MCF 10A (cell line): ENCODE measurements around the gene SFI1. TPM values are rescaled to one million over a fixed set of nuclear protein-coding genes. Genes with fewer than 3 reads are reported as not detected.

Experiments used
- Bru-seq: library from RNA; stranded (reverse); fragments of 400-500 nt; gene quantifications from one replicate; lab custom pipeline; 2021; lab: Mats Ljungman, UMichigan
- BruChase-seq, 2 experiments: library from RNA; stranded (reverse); fragments of 400-500 nt; gene quantifications; one replicate each; lab custom pipeline; 2021; lab: Mats Ljungman, UMichigan
- BruUV-seq: library from RNA; stranded (reverse); fragments of 400-500 nt; replicated peaks from 2 replicates; lab custom pipeline; 2021; lab: Mats Ljungman, UMichigan
- CTCF ChIA-PET: fragments of 300-600 bp; sonication (Branson Sonifier 250); formaldehyde crosslinking; extraction: SDS; loops from one replicate; lab custom pipeline; 2021; ENCODE audit warnings: antibody characterized with exemption, inconsistent platforms; lab: Yijun Ruan, JAX
- POLR2A ChIA-PET: fragments of 300-600, 350-650 bp; sonication (Branson Sonifier 250); formaldehyde crosslinking; extraction: SDS; loops from one replicate; lab custom pipeline; 2020; ENCODE audit warnings: antibody characterized with exemption, inconsistent platforms; lab: Yijun Ruan, JAX
- DNase-seq: peaks from one replicate; pipeline ENCODE4 v3.0.0-alpha.2; 2018; ENCODE audit not compliant: unreplicated experiment
- H3K27ac Mint-ChIP-seq: one replicate; pipeline ENCODE4 v1.8.0; 2022; ENCODE audit warnings: mild to moderate bottlenecking, low read depth, mixed read lengths; ENCODE audit not compliant: unreplicated experiment
- H3K27me3 Mint-ChIP-seq: one replicate; pipeline ENCODE4 v1.8.0; 2022; ENCODE audit warnings: mixed read lengths; ENCODE audit not compliant: insufficient read depth, unreplicated experiment
- H3K36me3 Mint-ChIP-seq: one replicate; pipeline ENCODE4 v1.8.0; 2022; ENCODE audit warnings: mild to moderate bottlenecking, moderate library complexity, mixed read lengths; ENCODE audit not compliant: insufficient read depth, unreplicated experiment
- H3K4me1 Mint-ChIP-seq: one replicate; pipeline ENCODE4 v1.8.0; 2022; ENCODE audit warnings: mixed read lengths; ENCODE audit not compliant: insufficient read depth, unreplicated experiment
- H3K4me3 Mint-ChIP-seq: one replicate; pipeline ENCODE4 v1.8.0; 2022; ENCODE audit warnings: mild to moderate bottlenecking, moderate library complexity, mixed read lengths; ENCODE audit not compliant: unreplicated experiment
- H3K9me3 Mint-ChIP-seq: one replicate; pipeline ENCODE4 v1.8.0; 2022; ENCODE audit warnings: mixed read lengths; ENCODE audit not compliant: unreplicated experiment
- CTCF ChIP-seq: fragments of 200-600 bp; IDR thresholded peaks from one replicate; pipeline ENCODE4 v1.8.0; 2022; ENCODE audit warnings: antibody characterized with exemption, mild to moderate bottlenecking; ENCODE audit not compliant: unreplicated experiment
- intact Hi-C: fragments of 100-400 bp; cut with micrococcal nuclease; formaldehyde crosslinking; loops from 2 replicates; pipeline ENCODE4 v1.14.1; 2022
- long read RNA-seq: library from polyadenylated mRNA; stranded (forward); transcript quantifications from one replicate; pipeline ENCODE4 v2.0.0, GENCODE V29; 2022
- total RNA-seq: library from RNA; stranded (reverse); gene quantifications from 2 replicates; pipeline ENCODE4 v1.2.3, GENCODE V29; 2022

The SFI1 gene, protein sequence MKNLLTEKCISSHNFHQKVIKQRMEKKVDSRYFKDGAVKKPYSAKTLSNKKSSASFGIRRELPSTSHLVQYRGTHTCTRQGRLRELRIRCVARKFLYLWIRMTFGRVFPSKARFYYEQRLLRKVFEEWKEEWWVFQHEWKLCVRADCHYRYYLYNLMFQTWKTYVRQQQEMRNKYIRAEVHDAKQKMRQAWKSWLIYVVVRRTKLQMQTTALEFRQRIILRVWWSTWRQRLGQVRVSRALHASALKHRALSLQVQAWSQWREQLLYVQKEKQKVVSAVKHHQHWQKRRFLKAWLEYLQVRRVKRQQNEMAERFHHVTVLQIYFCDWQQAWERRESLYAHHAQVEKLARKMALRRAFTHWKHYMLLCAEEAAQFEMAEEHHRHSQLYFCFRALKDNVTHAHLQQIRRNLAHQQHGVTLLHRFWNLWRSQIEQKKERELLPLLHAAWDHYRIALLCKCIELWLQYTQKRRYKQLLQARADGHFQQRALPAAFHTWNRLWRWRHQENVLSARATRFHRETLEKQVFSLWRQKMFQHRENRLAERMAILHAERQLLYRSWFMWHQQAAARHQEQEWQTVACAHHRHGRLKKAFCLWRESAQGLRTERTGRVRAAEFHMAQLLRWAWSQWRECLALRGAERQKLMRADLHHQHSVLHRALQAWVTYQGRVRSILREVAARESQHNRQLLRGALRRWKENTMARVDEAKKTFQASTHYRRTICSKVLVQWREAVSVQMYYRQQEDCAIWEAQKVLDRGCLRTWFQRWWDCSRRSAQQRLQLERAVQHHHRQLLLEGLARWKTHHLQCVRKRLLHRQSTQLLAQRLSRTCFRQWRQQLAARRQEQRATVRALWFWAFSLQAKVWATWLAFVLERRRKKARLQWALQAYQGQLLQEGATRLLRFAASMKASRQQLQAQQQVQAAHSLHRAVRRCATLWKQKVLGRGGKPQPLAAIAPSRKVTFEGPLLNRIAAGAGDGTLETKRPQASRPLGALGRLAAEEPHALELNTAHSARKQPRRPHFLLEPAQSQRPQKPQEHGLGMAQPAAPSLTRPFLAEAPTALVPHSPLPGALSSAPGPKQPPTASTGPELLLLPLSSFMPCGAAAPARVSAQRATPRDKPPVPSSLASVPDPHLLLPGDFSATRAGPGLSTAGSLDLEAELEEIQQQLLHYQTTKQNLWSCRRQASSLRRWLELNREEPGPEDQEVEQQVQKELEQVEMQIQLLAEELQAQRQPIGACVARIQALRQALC
- total RNA-seq (34.6 and 36.2 TPM in 2 replicates), Bru-seq, nascent RNA (percentile 55 among the genes with signal in this experiment), BruChase-seq, experiment 1, labeled RNA remaining after a 6-hour chase (percentile 56 among the genes with signal in this experiment), BruChase-seq, experiment 2, labeled RNA remaining after a 2-hour chase (percentile 58 among the genes with signal in this experiment)
- long read RNA-seq, full-length matches to known transcripts, result 7 of 57 reads
- long read RNA-seq, partial matches to known transcripts, result 8 of 57 reads
- long read RNA-seq, other reads (novel, unspliced or antisense), result 42 of 57 reads

GRCh38 chr22:31496007-31496734 is at the start of gene SFI1:
TSS of gene SFI1 (plus strand) at chr22:31496536. CDS start at chr22:31508285, 11,749 bp downstream.
- Mint-ChIP-seq H3K9me3 (no peaks in the 10 kb centered on the region), H3K27ac (peak within 1 kb of the TSS; percentile 54), H3K4me1 (peaks cover 5% of the 10 kb centered on the region), H3K27me3 (no peaks in the 10 kb centered on the region), H3K36me3 (peaks cover 7% of the 10 kb centered on the region), H3K4me3 (peak within 1 kb of the TSS; percentile 86)
- ChIA-PET POLR2A (interaction anchor here (0.6 to 1.1 kb wide), 5 partner anchors 11 to 165 kb away, joined by 3 to 5 read pairs (median 4); no protein-coding TSS in a partner anchor), CTCF (interaction anchor here (0.7 kb wide), 1 partner anchor 47 kb away, joined by 3 read pairs; no protein-coding TSS in a partner anchor)
- BruUV-seq, result no TSS peak
- peak; percentile 19 for TF ChIP-seq CTCF
- intact Hi-C loops, result no loop called here
- DNase-seq, result peak; percentile 86

GRCh38 chr22:31446767-31447166 is 49.6 kb upstream of the SFI1 start:
- CTCF ChIA-PET, result interaction anchor here (0.6 to 1.2 kb wide), 2 partner anchors 22 to 107 kb away, joined by 3 read pairs; no protein-coding TSS in a partner anchor

More at GRCh38 chr22:31446767-31447166, 49.6 kb upstream of the SFI1 start:
- intact Hi-C loops, result no loop called here
- TF ChIP-seq CTCF, result no peak
- Mint-ChIP-seq H3K9me3 (no peaks in the 10 kb centered on the region), H3K4me1 (peaks cover under 1% of the 10 kb centered on the region), H3K4me3 (no peak overlapping the region), H3K27me3 (no peaks in the 10 kb centered on the region), H3K36me3 (peaks cover 76% of the 10 kb centered on the region), H3K27ac (no peak overlapping the region)
- POLR2A ChIA-PET, result no interaction called here
- no peak for DNase-seq
- no TSS peak for BruUV-seq
